ENCODE results near the gene GSAP.
A peak's percentile ranks its signal among the peaks of the same experiment; 100 is the strongest.

Gene GSAP

DNA sequence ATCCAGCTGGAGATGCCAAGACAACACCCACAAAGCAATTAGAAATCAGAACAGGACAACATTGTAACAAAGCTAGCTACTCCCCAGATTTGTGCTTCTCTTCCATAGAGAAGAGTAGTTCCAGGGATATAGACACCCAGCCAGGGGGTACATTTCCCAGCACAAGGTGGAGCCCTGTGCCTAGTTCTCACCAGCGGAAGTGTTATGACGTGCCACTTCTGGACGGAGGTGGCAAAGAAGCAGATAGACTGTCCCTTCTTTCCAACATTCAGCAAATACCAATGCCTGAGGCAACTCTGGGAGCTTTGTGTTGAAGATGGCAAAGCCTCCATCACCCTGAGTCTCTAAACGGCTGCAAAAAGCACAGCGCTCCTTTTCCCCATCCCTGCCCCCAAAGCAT lies 23.4 kb upstream of the GSAP start:
- peak; percentile 15 for DNase-seq (ENCODE audit: low spot score)

DNA sequence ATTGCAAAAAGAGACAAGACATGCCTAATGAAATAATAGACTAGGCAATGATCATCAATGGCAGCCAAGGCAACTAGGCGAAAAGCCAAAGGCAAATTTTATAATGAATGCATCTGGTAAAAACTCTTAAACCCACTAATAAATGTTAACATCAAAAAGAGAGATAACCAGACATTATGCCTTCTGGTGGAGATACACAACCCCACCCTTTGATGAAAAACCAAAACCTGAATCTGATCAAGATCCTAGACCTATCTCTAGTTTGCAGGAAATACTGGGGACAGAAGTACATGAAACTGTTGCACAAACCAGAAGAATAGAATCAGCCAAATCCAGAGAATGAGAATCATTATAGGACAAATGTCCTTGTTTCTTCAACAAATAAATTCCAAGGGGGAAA lies 22.0 kb upstream of the GSAP start:
- no peak for DNase-seq (ENCODE audit: low spot score)

- DNase-seq (ENCODE audit: low spot score): no peak
Observed at GRCh38 chr7:77434570-77435275, 18.6 kb upstream of the GSAP start.

GRCh38 chr7:77433901-77434300 lies 17.8 kb upstream of the GSAP start:
- DNase-seq (ENCODE audit: low spot score): no peak

DNA sequence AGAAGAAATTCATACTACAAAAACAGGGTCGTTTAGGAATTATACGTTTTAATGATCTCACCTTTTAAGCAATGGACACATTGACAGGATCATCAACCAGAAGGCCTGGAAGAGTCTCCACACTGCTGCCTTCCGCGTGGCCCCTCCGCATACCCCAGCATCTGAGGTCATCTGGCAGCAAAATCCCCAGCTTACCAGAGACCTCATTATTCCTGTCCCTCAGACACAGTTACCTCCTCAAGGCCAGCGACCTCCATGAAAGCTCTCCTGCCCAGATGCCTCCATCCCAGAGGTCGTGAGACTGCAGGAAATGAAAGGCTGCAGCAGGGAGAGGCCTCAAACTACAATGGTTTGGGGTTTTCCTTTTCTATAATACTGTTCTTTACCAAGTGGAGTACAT lies 14.8 kb upstream of the GSAP start:
- DNase-seq (ENCODE audit: low spot score): no peak

- no peak for DNase-seq (ENCODE audit: low spot score)
Observed at GRCh38 chr7:77428777-77429231, 12.7 kb upstream of the GSAP start.

GRCh38 chr7:77427996-77428603 lies 12.0 kb upstream of the GSAP start:
- DNase-seq (ENCODE audit: low spot score): no peak

DNA sequence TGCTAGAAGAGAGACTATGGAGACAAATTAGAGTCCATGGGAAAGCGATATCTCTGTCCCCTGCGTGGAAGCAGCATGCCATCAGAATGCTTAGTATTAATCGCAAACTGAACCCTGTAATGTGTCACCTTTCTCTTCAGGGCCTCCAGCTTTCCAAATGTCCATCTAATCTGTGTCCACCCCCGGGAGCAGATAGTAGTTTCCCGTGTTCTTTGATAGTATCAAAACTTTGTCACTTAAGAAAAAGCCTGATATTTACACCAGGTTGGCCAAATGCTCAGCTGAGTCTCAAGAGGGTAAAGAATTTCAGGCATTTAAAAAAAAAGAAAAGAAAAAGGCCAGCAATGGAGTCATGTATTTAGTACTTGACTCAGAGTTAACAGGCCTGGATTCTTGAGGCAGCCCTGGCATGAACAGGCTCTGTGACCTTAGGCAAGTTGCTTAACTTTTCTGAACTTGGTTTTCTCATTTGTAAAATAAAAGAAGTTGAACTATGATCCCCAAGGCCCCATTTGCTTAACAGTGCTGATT lies 10.4 kb upstream of the GSAP start:
- DNase-seq (ENCODE audit: low spot score): no peak

DNA sequence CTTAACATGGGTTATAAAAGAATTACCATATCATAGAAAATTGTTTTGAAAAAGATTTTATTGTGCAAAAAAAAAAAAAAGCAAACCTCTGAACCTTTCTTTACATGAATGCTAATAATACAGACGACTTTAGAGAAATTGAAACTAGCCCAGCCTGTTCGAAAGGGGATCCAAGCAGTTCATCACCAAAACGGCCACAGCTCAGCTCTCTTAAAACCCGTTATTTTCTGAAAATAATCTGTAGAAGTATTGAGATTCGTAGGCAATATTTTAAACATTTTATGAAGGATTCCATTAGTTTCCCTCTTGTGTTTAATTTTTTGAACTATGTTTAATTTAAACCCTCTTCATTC lies 9.9 kb upstream of the GSAP start:
- DNase-seq (ENCODE audit: low spot score): no peak

- DNase-seq (ENCODE audit: low spot score): no peak
Observed at GRCh38 chr7:77425101-77426051, 9.2 kb upstream of the GSAP start.

- DNase-seq (ENCODE audit: low spot score): no peak
Observed at GRCh38 chr7:77422500-77422899, 6.4 kb upstream of the GSAP start.

- DNase-seq (ENCODE audit: low spot score): no peak
Observed at GRCh38 chr7:77420986-77421672, 5.0 kb upstream of the GSAP start.

DNA sequence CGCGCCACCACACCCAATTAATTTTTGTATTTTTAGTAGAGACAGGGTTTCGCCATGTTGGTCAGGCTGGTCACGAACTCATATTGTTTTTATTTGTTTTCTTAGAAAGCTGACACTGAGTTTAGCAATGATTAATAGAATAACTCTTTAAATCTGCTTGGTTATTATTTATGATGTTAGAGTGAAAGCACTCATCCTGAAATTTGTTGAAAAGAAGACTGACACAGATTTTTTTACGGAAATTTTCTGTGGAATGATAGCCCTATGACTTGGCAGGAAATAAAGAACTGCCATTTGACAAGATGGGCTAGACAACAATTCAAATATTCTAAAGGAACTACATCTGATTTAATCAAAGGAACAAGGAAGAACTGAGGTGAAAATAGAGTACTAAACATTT lies 4.3 kb upstream of the GSAP start:
- DNase-seq (ENCODE audit: low spot score): no peak

GRCh38 chr7:77419102-77419501 lies 3.0 kb upstream of the GSAP start:
- no peak for DNase-seq (ENCODE audit: low spot score)

GRCh38 chr7:77417801-77418200 lies 1.7 kb upstream of the GSAP start:
- no peak for DNase-seq (ENCODE audit: low spot score)

DNA sequence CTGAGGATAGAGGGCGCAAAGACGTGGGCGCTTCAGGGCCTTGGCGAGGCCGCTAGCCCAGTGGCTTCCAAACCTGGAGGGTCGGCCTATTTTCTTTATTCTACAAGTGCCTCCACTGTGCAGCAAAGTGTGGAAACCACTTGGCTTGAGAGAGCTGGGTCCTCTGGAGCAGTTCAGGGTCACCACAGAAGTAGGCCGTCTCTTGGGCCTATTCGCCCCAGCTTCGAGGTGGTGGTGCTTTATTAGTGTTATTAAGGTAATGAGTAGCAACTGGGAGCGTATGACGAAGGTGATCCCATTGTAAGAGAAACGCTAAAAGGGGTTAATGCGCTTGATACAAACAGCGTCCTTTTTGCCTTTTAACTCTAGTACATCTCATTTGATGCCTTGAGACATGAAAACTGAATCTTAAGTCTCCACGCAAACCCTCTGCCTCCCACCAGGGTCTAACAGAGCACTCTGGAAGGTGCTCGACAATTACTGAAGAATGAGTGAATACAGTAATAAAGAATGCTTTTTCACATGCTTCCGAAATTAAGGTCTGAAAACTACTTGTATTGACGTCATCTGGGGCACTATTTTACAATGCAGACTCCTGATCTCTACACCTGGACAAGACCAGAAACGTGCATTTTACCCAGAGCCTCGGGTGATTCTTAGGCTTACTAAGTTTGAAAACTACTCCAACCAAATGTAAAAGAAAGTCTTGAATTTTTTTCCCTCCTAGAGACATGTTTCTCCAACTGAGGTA lies 647 bp upstream of the GSAP start:
- no peak for DNase-seq (ENCODE audit: low spot score)

- no peak for DNase-seq (ENCODE audit: low spot score)
Observed at GRCh38 chr7:77415476-77415822, 700 bp downstream of the GSAP start.

GRCh38 chr7:77413861-77414424 lies 2.2 kb downstream of the GSAP start:
- DNase-seq (ENCODE audit: low spot score): no peak

GRCh38 chr7:77413128-77413527 lies 3.0 kb downstream of the GSAP start:
- DNase-seq (ENCODE audit: low spot score): no peak

DNA sequence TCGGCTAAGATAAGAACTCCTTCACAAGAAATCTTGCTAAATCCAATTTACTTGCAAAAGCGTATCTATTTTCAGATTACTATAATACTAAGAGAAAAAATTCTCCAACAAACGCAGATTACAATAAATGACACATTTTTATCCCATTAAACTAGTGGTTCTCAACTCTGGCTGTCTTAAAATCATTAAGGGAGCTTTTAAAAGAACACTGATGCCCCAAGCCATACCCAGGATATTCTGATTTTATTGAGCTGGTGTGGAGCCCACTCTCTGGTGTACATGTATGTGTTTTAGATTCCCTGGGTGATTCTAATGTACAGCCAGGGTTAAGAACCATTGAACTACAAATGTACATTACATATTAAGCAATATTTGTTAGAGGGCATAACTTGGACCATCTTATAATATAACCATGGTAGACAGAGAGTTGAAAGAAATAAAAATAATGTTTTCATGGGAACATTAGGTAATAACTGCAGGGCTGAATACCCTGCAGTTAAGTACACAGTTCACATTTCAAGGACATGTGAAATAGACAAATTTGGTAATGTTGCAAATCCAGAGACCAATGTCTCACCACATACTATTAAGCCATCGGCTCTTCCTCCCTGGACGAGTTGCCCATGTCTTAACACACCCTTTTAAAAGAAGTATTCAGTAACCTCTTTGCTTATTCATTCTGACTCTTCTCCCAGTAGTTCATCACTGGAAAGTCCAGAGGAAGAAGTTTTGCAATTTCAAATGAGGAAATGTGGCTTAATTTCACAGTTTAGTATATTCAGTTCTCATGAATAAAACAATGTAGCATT lies 6.2 kb downstream of the GSAP start:
- no peak for DNase-seq (ENCODE audit: low spot score)

Data from cerebellar cortex (tissue), 1 donor.